CD4-positive, alpha-beta T cell treated with Interleukin-1 beta for 1 hour (primary cell): ENCODE measurements around the gene IGSF23.
"Not testable (repeated sequence)": the region's sequence is repeated elsewhere in the genome, so short reads cannot be mapped to it uniquely, and the experiment has no call there.

ENCODE experiments used
- DNase-seq, 2 donors: peaks; one replicate each; pipeline ENCODE4 v3.0.0-alpha.2; 2020 to 2022

The IGSF23 gene

DNA sequence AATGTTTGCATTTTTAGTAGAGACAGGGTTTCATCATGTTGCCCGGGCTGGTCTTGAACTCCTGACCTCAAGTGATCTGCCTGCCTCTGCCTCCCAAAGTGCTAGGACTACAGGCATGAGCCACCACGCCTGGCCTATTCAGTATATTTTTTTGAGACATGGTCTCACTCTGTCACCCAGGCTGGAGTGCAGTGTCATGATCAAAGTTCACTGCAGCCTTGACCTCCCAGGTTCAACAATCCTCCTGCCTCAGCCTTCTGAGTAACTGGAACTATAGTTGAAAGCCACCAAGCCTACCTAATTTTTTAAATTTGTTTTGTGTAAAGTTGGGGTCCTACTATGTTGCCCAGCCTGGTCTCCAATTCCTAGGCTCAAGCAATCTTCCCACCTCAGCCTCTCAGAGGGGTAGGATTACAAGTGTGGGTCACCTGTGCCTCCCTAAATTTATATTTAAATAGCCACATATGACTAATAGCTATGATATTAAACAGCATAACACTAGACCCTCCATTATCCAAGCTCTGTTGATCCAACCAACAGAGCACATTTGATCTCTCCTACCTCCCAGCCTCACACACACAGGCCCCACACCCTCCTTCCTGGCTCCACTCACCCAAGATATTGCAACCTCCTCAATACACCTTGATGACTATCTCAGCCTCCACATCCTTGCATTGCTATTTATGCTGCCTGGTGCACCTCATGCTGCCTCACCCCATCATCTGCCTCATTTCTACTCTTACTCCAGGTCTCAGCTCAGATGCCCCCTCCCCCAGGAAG lies 55.8 kb downstream of the IGSF23 start:
- DNase-seq = no peak

DNA sequence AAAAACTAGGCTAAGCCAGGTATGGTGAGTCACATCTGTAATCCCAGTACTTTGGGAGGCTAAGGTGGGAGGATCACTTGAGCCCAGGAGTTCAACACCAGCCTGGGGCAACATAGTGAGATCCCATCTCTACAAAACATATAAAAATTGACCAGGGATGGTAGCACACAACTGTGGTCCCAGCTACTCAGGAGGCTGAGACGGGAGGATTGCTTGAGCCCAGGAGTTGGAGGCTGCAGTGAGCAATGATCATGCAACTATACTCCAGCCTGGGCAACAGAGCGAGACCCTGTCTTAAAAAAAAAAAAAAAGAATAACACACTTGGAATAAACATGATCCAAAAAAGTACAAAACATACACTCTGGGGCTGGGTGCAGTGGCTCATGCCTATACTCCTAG lies 56.7 kb downstream of the IGSF23 start:
- DNase-seq = not testable (repeated sequence)

DNA sequence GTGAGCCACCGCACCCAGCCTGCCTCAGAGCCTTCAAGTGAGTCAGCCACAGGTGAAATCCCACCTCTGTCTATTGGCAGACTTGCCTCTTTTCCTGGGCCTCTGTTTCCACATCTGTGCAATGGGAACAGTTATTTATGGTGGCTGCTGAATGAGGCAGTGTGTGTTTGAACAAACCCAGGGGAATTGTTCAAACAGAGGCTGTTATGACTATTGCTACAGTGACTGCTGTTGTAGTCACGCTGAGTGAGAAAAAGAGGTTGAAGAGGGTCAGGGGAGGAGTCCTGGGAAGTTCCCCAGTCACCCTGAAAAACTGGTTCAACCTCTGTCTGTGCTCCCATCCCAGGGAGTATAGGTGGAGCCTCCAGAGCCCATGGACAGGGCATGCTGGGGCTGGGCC lies 58.0 kb downstream of the IGSF23 start, which contains the start of gene CEACAM19:
Gene CEACAM19 (plus strand): TSS at position 83 of the 400 bp plus-strand sequence. CDS start 450 bp downstream, outside the sequence.
- no peak for DNase-seq

DNA sequence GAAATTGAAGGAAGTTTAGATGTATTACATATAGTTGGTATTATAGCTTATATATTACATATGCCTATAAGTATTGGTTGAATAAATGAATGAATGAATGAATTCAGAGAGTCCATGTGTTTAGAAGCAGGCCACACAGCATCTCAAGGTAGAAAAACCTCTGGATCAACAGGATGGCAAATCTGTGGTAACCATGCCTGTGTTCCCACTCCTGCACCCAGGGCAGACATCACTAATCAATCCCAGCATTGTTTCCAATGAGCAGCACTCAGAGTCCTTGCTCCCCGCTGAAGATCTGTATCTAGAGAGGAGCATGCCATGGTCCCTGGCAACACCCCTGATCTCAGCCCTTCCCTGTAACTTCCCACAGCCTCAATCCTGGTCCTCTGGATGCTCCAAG lies 58.9 kb downstream of the IGSF23 start:
- no peak for DNase-seq

DNA sequence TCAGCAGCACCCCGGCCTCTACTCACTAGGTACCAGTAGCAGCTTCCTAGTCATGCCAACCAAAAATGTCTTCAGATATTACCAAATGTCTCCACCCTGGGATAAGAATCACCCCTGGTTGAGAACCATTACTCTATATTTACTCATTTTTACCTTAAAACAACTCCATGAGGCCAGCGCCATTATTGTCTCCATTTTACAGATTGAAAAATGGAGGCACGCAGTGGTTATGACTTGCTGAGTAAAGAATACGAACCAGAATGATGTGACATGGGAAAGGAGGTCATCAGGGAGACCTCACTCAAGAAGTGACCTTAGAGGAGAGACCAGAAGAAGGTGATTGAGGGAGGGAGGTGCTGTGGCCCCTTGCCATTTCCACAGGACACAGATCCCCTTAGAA lies 60.1 kb downstream of the IGSF23 start:
- no peak for DNase-seq

DNA sequence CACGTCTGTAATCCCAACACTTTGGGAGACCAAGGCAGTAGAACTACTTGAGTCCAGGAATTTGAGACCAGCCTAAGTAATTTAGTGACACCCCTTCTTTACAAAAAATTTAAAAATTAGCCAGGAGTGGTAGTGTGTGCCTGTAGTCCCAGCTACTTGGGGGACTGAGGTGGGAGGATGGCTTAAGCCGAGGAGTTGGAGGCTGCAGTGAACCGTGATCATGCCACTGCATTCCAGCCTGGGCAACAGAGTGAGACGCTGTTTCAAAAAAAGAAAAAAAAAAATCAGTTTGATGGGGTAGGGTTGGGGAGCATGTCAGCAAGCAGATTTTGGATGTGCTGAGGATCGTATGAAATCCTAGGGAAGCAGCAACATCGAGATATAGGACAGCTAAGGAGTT lies 62.2 kb downstream of the IGSF23 start:
- no peak for DNase-seq

DNA sequence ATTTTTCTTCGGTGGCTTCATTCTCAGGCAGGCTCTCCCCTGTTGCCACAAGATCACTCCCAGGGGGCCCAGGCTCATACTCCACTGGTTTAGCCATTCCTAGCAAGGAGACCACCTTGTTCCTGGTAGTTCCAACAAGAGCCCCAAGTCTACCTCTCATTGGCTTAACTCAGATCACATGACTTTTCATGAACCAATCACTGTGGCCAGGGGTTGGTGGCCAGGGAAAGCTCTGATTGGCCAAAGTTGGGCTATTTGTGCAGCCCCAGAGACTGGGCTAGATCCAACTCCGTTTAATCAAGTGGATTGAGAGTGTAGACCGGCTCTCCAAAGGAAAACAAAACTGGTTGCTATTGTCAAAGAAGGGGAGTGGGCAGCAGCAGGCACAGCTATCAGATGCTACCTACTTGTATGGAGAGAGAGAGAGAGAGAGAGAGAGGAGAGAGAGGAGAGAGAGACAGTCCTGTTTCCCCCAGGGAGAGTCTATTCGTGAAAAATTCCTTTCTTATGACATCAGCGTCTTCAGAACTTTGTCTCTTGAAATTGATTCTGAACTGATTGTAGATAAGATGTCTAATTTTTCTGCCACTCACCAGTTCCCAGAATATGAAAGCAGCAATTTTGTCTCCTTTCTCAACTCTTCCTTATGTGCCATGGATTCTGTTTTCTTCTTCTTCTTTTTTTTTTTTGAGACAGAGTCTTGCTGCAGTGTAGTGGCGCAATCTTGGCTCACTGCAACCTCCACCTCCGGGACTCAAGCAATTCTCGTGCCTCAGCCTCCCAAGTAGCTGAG lies 63.9 kb downstream of the IGSF23 start:
- DNase-seq = no peak

GRCh38 chr19:44680536-44680935 lies 67.2 kb downstream of the IGSF23 start:
- no peak for DNase-seq

DNA sequence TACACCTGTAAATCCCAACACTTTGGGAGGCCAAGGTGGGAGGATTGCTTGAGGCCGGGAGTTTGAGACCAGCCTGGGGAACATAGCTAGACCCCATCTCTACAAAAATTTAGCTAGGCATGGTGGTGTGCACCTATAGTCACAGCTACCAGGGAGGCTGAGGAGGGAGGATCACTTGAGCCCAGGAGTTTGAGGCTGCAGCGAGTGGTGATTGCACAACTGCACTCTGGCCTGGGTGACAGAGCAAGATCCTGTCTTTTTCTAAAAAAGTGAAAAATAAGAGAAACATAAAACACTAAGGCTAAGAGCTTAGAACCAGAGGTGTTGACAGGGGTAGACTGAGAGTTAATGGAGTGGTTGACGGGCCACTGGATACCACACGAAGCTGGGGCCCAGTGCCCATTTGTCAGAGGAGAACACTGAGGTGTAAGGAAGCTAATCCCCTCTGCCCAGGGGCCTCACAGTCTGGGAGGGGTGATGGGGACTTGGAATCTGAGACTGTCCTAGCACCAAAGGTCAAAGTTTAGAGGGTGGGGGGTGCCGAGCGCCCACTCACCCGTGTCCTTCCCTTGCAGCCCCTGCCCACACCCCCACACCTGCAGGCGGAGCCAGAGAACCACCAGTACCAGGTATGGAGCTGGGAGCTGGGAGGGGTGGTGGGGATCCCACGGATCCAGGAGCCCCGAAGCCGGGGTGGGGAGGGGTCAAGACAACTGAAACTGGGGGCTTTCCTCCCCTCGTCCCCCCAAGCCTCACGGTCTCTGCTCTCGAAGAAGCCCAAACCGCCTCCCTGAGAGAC lies 68.8 kb downstream of the IGSF23 start:
- no peak for DNase-seq

- no peak for DNase-seq
Observed at GRCh38 chr19:44682807-44683206, 69.4 kb downstream of the IGSF23 start.

DNA sequence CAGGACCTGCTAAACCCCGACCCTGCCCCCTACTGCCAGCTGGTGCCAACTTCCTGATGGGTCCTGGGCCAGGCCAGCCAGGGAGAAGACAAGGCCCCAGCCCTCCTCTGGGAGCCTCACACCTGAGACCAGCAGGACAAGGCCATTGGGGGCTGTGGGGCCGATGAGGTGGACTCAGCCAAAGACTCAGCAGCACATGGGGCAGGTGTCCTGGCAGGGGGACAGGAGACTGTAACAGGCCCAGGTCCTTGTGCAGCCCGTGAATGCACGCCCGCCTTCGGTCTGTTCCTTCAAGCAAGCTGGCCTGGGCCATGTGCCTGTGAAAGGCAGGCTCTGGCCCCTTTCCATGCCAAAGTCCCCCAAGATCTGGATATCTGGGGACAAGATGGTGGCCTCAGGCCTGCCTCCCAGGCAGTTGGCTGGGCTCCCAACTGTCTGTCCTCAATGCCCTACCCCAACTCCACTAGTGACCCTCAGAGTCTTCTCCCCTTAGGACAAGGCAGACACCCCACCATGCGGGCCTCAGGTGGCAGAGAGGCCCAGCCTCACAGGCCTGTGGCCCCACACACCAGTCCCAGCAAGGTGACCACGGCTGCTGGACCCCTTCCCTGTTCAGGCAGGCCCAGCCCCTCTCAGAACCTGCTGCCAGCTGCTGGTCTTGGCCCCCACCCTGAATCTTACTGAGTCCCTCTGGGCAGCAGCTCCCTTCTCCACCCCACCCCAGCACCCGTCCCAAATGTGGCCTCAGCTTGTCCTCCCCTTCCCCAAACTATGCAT lies 70.3 kb downstream of the IGSF23 start:
- no peak for DNase-seq

DNA sequence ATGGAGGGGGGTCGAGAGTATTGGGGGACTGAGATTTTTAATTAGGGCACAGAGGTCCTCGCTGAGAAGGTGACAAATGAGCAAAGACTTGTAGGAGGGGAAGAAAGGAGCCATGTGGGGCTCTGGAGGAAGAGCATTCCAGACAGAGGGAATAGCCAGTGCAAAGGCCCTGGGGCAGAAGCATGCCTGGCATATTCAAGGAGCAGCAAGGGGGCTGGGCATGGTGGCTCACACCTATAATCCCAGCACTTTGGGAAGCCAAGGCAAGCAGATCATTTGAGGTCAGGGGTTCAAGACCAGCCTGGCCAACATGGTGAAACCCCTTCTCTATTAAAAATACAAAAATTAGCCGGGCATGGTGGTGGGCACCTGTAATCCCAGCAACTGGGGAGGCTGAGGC lies 71.0 kb downstream of the IGSF23 start:
- DNase-seq = not testable (repeated sequence)

DNA sequence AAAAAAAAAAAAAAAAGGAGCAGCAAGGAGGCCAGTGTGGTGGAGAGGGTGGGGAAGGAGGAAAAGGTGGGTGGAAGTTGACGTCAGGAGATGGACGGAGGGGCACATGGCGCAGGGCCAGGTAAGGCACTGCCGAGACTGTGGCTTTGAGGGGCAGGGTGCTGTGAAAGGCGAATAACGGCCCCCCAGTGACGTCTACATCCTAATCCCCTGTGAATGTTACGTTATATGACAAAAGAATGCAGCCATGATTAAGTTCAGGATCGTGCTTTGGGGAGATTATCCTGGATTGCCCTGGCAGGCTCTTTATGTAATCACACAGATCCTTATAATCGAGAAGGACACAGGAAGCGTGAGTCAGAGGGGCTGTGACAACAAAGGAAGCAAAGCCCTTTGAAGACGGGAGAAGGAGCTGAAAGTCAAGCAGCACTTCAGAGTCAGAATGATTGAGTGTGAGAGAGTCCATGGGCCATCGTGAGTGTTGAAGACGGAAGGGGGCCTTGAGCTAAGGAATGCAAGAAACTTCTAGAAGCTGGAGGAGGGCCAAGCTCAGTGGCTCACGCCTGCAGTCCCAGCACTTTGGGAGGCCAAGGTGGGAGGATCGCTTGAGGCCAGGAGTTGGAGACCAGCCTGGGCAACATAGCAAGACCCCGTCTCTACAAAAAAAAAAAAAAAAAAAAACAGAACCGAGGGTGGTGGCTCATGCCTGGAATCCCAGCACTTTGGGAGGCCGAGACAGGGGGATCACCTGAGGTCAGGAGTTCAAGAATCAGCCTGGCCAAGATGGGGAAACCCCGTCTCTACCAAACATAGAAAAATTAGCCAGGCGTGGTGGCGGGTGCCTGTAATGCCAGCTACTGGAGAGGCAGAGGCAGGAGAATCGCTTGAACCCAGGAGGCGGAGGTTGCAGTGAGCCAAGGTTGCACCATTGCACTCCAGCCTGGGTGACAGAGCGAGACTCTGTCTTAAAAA lies 71.8 kb downstream of the IGSF23 start:
- peak in 1 of 2 donors; percentile 22 for DNase-seq

GRCh38 chr19:44685877-44686276 lies 72.5 kb downstream of the IGSF23 start:
- peak in 1 of 2 donors; percentile 30 for DNase-seq
